ENCODE data around the gene CENPVL2.
"Not testable (repeated sequence)": the region's sequence is repeated elsewhere in the genome, so short reads cannot be mapped to it uniquely, and the experiment has no call there.

DNA sequence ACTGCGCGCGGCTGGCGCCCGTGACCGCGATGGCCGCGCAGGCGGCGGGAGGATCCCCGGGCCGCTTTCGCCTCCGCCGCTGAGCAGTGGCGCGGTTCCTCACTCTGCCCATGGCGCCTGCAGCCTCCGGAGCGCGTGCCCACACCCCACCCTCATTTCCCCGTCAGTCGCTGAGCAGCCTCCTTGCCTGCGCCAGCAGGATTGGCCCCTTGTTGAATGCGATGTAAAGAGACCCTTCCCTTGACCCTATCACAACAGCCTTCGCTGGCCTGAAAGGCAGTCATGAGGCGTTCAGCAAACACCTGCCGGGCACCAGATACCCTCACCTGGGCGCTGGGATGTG lies at the start of gene CENPVL2:
- TF ChIP-seq CTCF, POLR2A, POLR2AphosphoS5, EP300 (IDR thresholded peaks at IDR 0.05): not testable (repeated sequence)
